Keratinocyte (primary cell): Measurements from ENCODE around the gene NEK6. TPM values are rescaled to one million over a fixed set of nuclear protein-coding genes. Genes with fewer than 3 reads are reported as not detected.

ENCODE experiments used
- DNase-seq: peaks from one replicate; pipeline ENCODE4 v3.0.0-alpha.2; 2011; ENCODE audit warnings: low read depth, missing footprints, low spot score
- FAIRE-seq: peaks from 2 replicates; lab custom pipeline; 2011; peaks lifted over from hg19 to GRCh38; lab: Jason Lieb, UNC
- H2AFZ ChIP-seq: 2 replicates; pipeline ENCODE4 v1.6.0; 2012; ENCODE audit warnings: low read length, control low read depth, inconsistent platforms; ENCODE audit not compliant: control insufficient read depth
- H3K27ac ChIP-seq: 2 replicates; pipeline ENCODE4 v1.5.1; 2011; ENCODE audit warnings: low read length; ENCODE audit not compliant: control insufficient read depth, insufficient read depth
- H3K27me3 ChIP-seq: 3 replicates; pipeline ENCODE4 v1.6.0; 2011; ENCODE audit warnings: low read length; ENCODE audit not compliant: control insufficient read depth, insufficient read depth; ENCODE audit errors: extremely low read depth
- H3K36me3 ChIP-seq, 2 experiments: 2 replicates in 1 of 2; 3 replicates in 1 of 2; pipeline ENCODE4 v1.5.1; 2011; ENCODE audit warnings: low read length in 2 of 2, mild to moderate bottlenecking in 1 of 2; ENCODE audit not compliant: control insufficient read depth in 2 of 2, insufficient read depth in 2 of 2; ENCODE audit errors: extremely low read depth in 1 of 2
- H3K4me1 ChIP-seq: 3 replicates; pipeline ENCODE4 v1.5.1; 2011; ENCODE audit warnings: low read length; ENCODE audit not compliant: control insufficient read depth, insufficient read depth; ENCODE audit errors: extremely low read depth
- H3K4me2 ChIP-seq: 3 replicates; pipeline ENCODE4 v1.6.0; 2011; ENCODE audit warnings: low read depth, low read length; ENCODE audit not compliant: control insufficient read depth, insufficient read depth; ENCODE audit errors: extremely low read depth
- H3K4me3 ChIP-seq, 3 experiments: fragments of 200-600 bp in 1 of 3; sonication (generic) in 1 of 3; 2 replicates in 2 of 3; 3 replicates in 1 of 3; pipeline ENCODE4 v1.5.1; 2011 to 2016; ENCODE audit warnings: low read length in 3 of 3, mild to moderate bottlenecking in 3 of 3, control low read depth in 2 of 3, inconsistent platforms in 1 of 3, low read depth in 1 of 3, mixed read lengths in 1 of 3, mixed run types in 1 of 3, moderate library complexity in 1 of 3; ENCODE audit not compliant: control insufficient read depth in 2 of 3, insufficient read depth in 2 of 3; ENCODE audit errors: extremely low read depth in 1 of 3
- H3K79me2 ChIP-seq: 2 replicates; pipeline ENCODE4 v1.6.0; 2012; ENCODE audit warnings: low read length; ENCODE audit not compliant: control insufficient read depth, insufficient read depth
- H3K9ac ChIP-seq: 3 replicates; pipeline ENCODE4 v1.6.0; 2011; ENCODE audit warnings: low read length; ENCODE audit not compliant: control insufficient read depth, insufficient read depth; ENCODE audit errors: extremely low read depth
- H3K9me1 ChIP-seq: 3 replicates; pipeline ENCODE4 v1.6.0; 2011; ENCODE audit warnings: low read length; ENCODE audit not compliant: control insufficient read depth, insufficient read depth; ENCODE audit errors: extremely low read depth
- H3K9me3 ChIP-seq: 2 replicates; pipeline ENCODE4 v1.5.1; 2012; ENCODE audit warnings: low read depth, low read length; ENCODE audit not compliant: control insufficient read depth
- H4K20me1 ChIP-seq: 3 replicates; pipeline ENCODE4 v1.6.0; 2011; ENCODE audit warnings: low read length; ENCODE audit not compliant: control insufficient read depth, insufficient read depth; ENCODE audit errors: extremely low read depth
- CTCF ChIP-seq, 3 experiments: IDR thresholded peaks in 1 of 3; conservative IDR thresholded peaks in 1 of 3; optimal IDR thresholded peaks in 1 of 3; 2 replicates in 2 of 3; 3 replicates in 1 of 3; pipeline versions ENCODE3 to v1.5.1; 2011; ENCODE audit warnings: low read length in 3 of 3, mild to moderate bottlenecking in 3 of 3, moderate library complexity in 2 of 3, control low read depth in 1 of 3, inconsistent platforms in 1 of 3; ENCODE audit not compliant: insufficient read depth in 2 of 3; ENCODE audit errors: extremely low read depth in 1 of 3
- EZH2 ChIP-seq: IDR thresholded peaks from one replicate; pipeline ENCODE4 v1.6.1; 2012; ENCODE audit warnings: inconsistent platforms, mild to moderate bottlenecking, low read length, moderate library complexity
- dilution Hi-C: fragments of 300-500 bp; cut with MboI; formaldehyde crosslinking; loops from one replicate; pipeline ENCODE4 v1.7.0; 2020; ENCODE audit warnings: low sequenced_read_pairs; ENCODE audit not compliant: extremely low pct_ligation_motif_present
- polyA plus RNA-seq, 5 experiments: library from polyadenylated mRNA; depleted of rRNA in 3 of 5; stranded (reverse) in 3 of 5; stranded (forward) in 1 of 5; unstranded in 1 of 5; fragments of >200 nt; gene quantifications; 1 replicate in 1 of 5; 2 replicates in 3 of 5; 3 replicates in 1 of 5; pipeline versions ENCODE4 v1.2.1 to v1.2.3, GENCODE V29; 2011 to 2012; ENCODE audit warnings: missing spikeins in 2 of 5, low read depth in 1 of 5, low replicate concordance in 1 of 5

NEK6 gene
- polyA plus RNA-seq, 1 donor (not counting 4 experiments of a cell fraction or from before 2014, with no cell fraction given): 56.4 TPM

GRCh38 chr9:124355941-124356744 lies 98.4 kb downstream of the NEK6 start:
- H3K27ac ChIP-seq: no peak overlapping the region

GRCh38 chr9:124356745-124357390 lies 99.1 kb downstream of the NEK6 start:
- H3K36me3 ChIP-seq: peaks cover 30 to 41% of the 10 kb centered on the region in 2 experiments
- H3K27ac ChIP-seq: no peak overlapping the region
- H3K9me1 ChIP-seq: peaks cover 2% of the 10 kb centered on the region
- TF ChIP-seq EZH2 (no peak), CTCF (optimal IDR thresholded peaks at IDR 0.05 in 1 of 3, IDR thresholded peaks at IDR 0.05 in 1 of 3, conservative IDR thresholded peaks at IDR 0.05 in 1 of 3; ENCODE audit: extremely low read depth in 1 of 3, insufficient read depth in 2 of 3, low read length in 3 of 3) (no peak)
- H3K27me3 ChIP-seq: no peaks in the 10 kb centered on the region
- H3K9me3 ChIP-seq: no peaks in the 10 kb centered on the region
- H3K79me2 ChIP-seq: peaks cover 69% of the 10 kb centered on the region
- DNase-seq (no peak), FAIRE-seq (no peak)
- no peak overlapping the region for H2AFZ ChIP-seq
- no peak overlapping the region for H3K4me3 ChIP-seq
- H4K20me1 ChIP-seq: peaks cover 45% of the 10 kb centered on the region
- dilution Hi-C loops: no loop called here
- no peak overlapping the region for H3K4me2 ChIP-seq
- H3K4me1 ChIP-seq: no peaks in the 10 kb centered on the region
- no peak overlapping the region for H3K9ac ChIP-seq

More at GRCh38 chr9:124355941-124356744, 98.4 kb downstream of the NEK6 start:
- no peak overlapping the region for H2AFZ ChIP-seq
- no peak for DNase-seq
- H3K9ac ChIP-seq: no peak overlapping the region
- H3K9me3 ChIP-seq: no peaks in the 10 kb centered on the region
- H3K4me3 ChIP-seq: no peak overlapping the region
- dilution Hi-C loops: no loop called here
- peaks cover 34 to 48% of the 10 kb centered on the region in 2 experiments for H3K36me3 ChIP-seq
- TF ChIP-seq CTCF (optimal IDR thresholded peaks at IDR 0.05 in 1 of 3, IDR thresholded peaks at IDR 0.05 in 1 of 3, conservative IDR thresholded peaks at IDR 0.05 in 1 of 3; ENCODE audit: extremely low read depth in 1 of 3, insufficient read depth in 2 of 3, low read length in 3 of 3) (no peak), EZH2 (no peak)
- no peak for FAIRE-seq
- peaks cover 43% of the 10 kb centered on the region for H4K20me1 ChIP-seq
- no peak overlapping the region for H3K4me2 ChIP-seq
- peaks cover 2% of the 10 kb centered on the region for H3K9me1 ChIP-seq
- peaks cover 62% of the 10 kb centered on the region for H3K79me2 ChIP-seq
- H3K4me1 ChIP-seq: no peaks in the 10 kb centered on the region
- no peaks in the 10 kb centered on the region for H3K27me3 ChIP-seq
